ENCODE results near the gene PNPLA6.

PNPLA6 gene

DNA sequence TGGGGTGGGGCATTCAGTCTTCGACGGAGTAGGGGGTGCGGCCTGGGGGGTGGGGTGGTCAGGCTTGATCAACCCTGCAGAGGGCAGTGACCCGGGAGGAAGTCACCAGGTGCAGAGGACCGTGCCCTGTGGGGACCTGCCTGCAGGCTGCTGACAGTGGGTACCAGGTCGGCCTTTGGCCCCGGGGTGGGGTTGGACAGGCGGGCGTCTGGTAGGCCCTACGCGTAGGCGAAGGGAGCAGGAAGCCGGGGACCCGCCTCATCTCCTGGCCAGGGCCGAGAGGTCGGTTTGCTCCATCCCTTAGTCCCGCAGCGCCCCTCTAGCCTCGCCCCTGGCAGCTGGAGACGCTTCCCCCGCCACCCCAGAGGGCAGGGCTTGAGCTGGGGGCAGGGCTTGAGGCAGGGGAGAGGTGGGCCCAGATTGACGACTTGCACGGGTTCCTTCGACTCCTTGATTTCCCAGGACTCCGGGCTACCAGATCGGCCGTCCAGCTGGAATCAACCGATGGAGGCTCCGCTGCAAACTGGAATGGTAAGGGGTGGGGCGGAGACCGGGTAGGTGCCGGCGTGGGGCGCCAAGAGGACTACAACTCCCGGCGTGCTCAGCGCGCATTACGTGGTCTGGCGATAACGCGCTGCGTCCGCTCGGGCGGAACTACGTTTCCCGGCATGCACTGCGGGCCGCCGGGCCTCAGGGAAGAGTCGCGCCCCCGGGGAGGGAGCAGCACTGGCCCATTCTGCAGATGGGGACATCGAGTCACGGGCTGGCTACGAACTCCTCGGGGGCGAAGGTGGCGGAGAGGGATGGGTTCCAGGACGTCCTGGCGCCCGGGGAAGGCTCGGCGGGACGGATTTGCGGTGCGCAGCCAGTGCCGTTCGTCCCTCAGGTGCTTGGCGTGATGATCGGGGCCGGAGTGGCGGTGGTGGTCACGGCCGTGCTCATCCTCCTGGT is at the start of gene PNPLA6:
PNPLA6 (plus strand) TSS at position 671 of the 951 bp plus-strand sequence; CDS start at position 743, 72 bp downstream.
- peak; percentile 76 for DNase-seq

DNA sequence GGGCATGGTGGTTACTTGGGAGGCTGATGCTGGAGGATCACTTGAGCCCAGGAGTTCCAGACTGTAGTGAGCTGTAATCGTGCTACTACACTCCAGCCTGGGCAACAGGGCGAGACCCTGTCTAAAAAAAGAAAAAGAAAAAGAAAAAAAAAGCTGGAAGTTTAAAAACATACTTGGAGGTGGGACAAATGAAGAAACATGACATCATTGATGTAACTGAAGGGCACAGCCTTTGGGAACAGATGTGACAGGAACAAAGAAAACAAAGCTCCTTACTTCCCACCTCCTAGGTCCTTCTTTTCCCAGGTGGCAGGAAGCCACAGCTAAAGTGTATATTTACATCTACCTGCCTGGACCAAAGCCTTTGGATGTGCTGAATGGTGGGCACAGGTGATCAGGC is 48.6 kb upstream of the PNPLA6 start:
- DNase-seq = no peak

GRCh38 chr19:7488736-7489353 is 46.7 kb upstream of the PNPLA6 start, which contains the start of gene PEX11G:
TSS of gene PEX11G (minus strand) at chr19:7489035. CDS start at chr19:7489010, 25 bp downstream.
- DNase-seq = no peak

- DNase-seq = no peak
These were observed 45.9 kb upstream of the PNPLA6 start for GRCh38 chr19:7489609-7490044.

- DNase-seq = no peak
These were observed 43.4 kb upstream of the PNPLA6 start for GRCh38 chr19:7492142-7492541.

- DNase-seq = no peak
These were observed 43.0 kb upstream of the PNPLA6 start for GRCh38 chr19:7492558-7492957.

DNA sequence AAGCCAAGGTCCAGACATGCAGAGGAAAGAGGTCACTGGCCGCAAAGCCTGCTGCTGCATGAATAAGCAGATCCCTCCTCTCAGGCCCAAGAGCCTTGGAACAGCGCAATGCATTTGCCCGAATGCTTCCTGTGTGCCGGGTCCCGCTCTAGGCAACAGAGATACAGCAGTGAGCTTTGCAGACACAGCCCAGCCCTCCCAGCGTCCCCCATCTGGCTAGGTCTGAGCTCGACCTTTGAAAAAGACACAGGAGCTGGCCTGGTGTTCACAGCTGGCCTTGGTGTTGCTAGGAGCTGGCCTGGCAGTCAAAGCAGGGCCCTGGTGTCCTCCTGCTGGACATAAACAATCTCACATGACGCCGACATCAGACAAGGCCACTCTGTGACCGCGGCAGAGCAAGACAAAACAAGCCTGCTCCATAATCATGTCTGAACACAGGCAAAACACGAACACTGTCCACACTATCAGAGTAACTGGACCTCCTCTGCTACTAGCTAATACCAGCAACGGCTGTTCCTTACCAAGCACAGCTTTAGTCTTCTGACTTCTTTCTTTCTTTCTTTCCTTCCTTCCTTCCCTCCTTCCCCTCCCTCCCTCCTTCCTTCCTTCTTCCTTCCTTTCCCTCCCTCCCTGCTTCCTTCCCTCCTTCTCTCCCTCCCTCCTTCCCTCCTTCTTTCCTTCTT is 41.0 kb upstream of the PNPLA6 start:
- no peak for DNase-seq

DNA sequence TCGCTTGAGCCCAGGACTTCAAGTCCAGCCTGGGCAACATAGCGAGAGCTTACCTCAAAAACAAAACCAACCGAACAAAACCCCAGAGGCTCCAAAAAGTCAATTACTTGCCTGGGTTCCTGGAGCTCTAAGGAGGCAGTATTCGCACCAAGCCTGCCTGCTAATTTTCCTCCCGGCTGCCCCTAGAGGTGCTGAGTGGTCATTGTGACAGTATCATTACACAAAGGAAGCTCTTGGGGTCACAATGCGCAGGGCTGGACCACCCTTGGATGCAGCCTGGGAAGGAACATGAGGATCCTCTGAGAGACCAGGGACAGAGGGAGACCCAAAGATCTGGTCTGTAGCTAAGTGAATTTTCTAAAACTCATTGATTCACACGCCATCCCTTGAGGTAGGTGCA is 38.2 kb upstream of the PNPLA6 start:
- DNase-seq = no peak

DNA sequence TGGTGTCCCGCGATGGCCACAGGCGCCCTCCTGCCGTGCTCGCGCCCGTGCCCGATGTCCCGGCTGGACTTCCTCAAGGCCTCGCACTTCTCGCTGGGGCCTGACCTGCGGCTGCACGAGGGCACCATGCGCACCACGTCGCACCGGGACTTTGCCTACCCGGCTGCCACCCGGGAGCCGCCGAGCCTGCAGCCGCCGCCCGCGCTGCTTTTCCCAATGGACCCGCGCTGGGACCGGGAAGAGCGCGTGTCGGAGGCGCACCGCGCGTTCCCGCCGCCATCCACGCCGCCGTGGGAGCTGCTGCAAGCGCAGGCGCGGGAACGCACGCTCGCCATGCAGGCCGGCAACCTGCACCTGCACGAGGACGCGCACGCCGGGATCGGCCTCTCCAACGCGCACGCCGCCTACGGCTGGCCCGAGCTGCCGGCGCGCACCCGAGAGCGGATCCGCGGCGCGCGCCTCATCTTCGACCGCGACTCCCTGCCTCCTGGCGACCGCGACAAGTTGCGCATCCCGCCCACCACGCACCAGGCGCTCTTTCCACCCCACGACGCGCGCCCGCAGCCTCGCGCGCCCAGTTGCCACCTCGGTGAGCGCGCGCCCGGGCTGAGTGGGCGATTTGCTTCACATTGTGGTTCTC is 34.6 kb upstream of the PNPLA6 start:
- peak; percentile 62 for DNase-seq

DNA sequence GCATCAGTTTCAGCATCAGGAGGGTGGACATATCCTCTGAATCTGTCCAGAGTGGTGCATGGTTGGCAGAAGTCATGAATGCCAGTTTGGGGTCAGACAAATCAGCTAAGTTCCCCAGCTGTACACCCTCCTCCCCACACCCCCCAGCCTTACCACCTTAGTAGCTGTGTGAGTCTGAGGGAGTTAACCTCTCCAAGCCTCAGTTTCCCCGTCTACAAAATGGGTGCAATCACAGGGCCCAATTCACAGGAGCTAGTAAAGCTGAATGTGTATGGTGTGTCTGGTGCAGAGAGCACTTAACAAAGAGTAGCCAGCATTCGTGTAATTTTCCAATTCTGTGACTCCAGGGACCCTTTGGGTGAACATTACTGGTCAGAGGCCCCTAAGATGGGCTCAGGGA is 33.0 kb upstream of the PNPLA6 start:
- DNase-seq = no peak

GRCh38 chr19:7504684-7505083 is 30.8 kb upstream of the PNPLA6 start:
- DNase-seq = no peak

DNA sequence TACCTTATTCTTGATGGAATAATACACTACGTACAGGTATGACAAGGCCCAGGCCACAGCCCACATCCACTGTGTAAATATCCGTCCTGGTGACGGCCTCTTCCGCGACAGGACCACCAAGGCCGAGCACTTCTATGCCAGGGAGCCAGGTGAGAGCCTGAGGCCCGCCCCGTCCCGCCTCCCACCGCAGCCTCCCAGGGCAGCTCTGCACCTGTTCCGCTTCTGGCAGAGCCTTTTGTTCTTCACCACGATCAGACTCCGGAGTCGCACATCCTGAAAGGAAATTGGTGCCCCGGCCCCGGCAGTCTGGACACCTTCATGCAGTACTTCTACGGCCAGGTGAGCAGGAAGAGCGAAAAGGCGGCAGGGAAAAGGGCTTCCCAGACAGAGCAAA is 30.2 kb upstream of the PNPLA6 start:
- DNase-seq = no peak

DNA sequence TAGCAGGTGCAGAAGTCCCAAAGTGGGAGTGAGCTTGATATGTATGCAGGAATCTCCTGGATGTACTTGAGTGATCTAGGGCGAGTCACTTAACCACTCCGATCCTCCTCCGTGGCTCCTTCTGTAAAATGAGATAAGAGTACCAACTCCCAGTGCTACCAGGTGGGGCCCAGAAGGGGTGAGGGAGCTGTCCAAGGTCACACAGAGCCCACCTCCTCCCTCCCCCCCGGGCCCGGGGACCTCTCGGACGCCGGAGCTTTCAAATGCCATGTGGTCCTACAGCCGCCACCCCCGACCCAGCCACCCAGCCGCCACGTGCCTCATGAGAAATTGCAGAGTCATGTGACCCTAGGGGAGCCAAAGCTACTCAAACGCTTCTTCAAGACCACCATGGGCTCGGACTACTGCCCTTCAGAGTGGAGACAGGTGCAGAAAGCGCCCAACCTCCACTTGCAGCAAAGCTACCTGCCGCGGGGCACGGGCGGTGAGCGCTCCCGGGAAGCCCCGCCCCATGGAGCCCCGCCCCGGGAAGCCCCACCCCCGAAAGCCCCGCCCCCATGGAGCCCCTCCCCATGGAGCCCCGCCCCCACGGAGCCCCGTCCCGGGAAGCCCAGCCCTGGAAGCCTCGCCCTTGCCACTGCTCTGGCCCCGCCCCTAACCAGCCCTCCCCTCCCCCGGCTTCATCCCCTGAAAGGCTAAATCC is 29.7 kb upstream of the PNPLA6 start:
- DNase-seq = no peak

- DNase-seq = no peak
These were observed 28.9 kb upstream of the PNPLA6 start for GRCh38 chr19:7506385-7507328.

DNA sequence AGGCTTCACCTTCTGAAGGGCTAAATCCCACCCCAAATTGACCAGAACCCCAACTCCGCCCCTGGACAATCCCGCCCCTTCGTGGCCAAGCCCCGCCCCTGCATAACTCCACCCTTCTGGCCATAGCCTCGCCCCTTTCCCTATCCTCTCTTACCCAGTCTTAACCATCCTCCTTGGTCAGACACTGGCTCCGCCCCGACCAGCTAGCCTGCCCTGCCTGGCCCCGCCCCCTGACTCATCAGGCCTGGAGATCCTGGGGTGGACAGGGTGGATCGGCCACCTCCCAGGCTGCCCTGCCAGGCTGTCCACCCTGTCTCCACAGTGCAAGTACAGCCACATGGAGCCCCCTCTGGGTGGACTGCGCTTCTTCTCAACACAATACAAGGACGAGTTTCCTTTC is 27.6 kb upstream of the PNPLA6 start:
- DNase-seq = no peak

- DNase-seq = no peak
These were observed 25.9 kb upstream of the PNPLA6 start for GRCh38 chr19:7509625-7510024.

GRCh38 chr19:7512400-7512851 is 23.1 kb upstream of the PNPLA6 start:
- DNase-seq = no peak

DNA sequence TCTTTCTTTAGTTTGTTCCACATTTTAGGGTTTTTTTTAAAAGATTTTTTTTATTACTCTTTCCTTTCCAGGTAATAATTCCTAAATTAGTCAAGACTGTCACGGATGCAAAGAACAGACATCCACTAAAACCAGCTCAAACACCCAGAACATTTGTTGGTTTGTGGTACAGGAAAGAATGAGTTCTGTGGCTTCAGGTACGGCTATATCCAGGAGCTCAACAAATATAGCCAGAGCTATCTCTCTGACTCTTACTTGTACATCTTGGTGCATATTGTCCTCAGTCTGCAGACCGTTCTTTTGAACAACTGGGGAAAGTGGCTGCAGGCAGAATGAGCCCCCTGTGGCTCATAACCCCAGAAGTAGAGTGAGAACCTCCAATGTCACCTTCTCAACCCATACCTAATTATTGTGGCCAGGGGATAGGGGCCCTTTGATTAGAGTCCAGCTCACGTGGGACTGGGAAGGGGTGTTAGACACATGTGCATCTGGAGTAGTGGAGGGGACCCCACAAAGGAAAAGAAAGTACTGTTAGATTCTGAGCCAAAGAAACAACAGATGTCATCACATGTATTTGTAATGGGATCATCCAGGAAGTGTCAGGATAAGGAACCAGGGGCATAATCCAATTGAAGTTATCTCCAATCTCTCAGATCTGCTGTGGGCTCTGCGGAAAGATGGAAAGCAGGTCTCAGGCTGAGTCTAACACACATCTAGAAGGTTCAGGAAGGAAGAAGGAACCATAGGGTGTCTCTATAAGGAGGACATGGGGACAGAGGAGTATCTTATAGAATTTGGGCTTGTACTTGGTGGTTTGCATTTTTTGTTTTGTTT is 21.5 kb upstream of the PNPLA6 start:
- no peak for DNase-seq

DNA sequence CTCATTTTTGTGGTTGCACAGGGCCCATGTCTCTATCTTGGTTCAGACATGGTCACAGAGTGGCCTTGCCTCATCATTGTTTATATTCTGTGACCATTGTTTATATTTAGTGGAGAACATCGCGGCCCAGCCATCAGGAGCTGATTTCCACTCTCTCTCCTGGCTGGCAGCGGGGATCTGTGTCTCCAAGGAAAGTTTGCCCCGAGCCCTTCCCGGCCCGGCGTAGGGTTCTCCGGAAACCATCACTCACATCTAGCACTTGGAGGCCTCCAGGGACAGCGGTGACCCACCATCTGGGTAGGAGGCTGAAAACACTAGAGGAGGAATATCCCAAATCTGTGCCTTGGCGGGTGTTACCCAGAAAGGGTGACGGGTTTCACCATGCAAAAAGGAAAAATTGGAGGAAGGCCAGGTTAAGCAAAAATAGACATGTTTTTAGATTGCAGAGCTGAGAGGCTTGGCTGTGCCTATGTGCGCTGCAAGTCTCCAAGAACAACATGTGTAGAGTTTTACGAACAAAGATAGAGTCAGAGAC is 20.3 kb upstream of the PNPLA6 start:
- DNase-seq = peak; percentile 8

GRCh38 chr19:7515645-7516151 is 19.8 kb upstream of the PNPLA6 start, which contains the start of gene ZNF358:
TSS of gene ZNF358 (plus strand) at chr19:7516103. CDS start at chr19:7519243, 3,140 bp downstream.
- DNase-seq = no peak
